Renal pelvis (tissue), 4 donors: ENCODE data around the gene RPL35. TPM values are rescaled to one million over a fixed set of nuclear protein-coding genes. Genes with fewer than 3 reads are reported as not detected.

ENCODE experiments used
- DNase-seq: peaks from one replicate; pipeline ENCODE4 v3.0.0-alpha.2; 2013
- polyA plus RNA-seq, 3 donors: library from polyadenylated mRNA; unstranded; fragments of 120-200 nt; gene quantifications; one replicate each; pipeline ENCODE4 v1.2.1, GENCODE V29; 2013; ENCODE audit not compliant: insufficient read length in 3 of 3

Gene RPL35
- polyA plus RNA-seq, 3 donors = 745 to 1,130 (median 1,078) TPM

GRCh38 chr9:124834591-124834990 lies 27.2 kb downstream of the RPL35 start:
- no peak for DNase-seq

DNA sequence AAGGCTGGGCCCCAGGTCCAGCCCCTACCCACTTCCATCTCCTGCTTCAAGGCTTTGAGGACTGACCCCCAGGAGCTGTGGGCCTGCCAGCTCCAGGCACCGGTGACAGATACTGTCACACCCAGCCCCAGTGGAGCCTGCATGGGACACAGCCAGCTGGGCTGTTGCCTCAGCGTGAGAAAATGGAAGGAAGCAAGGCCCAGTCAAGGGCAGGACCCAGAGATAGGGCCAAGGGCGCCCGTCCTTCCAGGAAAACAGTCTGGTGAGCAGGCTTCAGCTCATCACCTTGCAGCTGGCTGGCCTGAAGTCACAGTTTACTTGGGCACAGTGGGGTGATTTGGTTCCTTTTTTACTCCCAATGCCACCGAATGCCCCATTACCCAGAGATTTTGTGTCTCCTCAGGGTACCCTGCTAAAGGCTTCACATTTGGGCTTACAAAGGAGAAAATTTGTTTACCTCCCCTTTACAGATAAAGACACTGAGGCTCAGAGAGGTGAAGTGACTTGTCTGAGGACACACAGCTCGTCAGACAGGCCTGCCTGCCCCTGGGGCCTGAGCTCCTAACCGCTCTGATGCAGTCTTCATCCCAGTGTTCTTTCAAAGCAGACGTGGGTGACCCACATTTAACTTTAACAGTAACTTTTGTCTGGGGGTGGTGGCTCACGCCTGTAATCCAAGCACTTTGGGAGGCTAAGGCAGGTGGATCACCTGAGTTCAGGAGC lies 30.0 kb downstream of the RPL35 start:
- no peak for DNase-seq

GRCh38 chr9:124830593-124830992 lies 31.2 kb downstream of the RPL35 start:
- DNase-seq = no peak

GRCh38 chr9:124829334-124829669 lies 32.5 kb downstream of the RPL35 start:
- DNase-seq = no peak

GRCh38 chr9:124828489-124829333 lies 33.0 kb downstream of the RPL35 start:
- DNase-seq = no peak

GRCh38 chr9:124820698-124821623 lies 40.8 kb downstream of the RPL35 start:
- DNase-seq = no peak

GRCh38 chr9:124818431-124819281 lies 43.1 kb downstream of the RPL35 start:
- DNase-seq = no peak

DNA sequence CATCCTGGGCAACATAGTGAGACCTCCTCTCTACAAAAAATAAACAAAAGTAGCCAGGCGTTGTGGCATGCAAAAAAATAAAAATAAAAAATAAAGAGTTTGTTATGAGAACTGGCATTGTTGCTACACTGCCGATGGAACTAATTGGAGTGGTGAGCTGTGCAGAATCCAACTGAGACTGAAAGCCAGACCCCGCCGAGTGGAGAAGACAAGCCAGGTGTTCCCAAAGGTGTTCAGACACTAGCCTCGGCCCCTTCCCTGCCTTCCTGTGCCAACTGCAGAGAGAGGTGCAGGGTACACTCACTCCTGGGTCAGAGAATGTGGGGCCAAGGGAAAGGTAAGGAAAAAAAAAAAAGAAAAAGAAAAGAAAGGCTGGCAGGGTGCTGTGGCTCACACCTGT lies 46.2 kb downstream of the RPL35 start:
- DNase-seq = no peak

DNA sequence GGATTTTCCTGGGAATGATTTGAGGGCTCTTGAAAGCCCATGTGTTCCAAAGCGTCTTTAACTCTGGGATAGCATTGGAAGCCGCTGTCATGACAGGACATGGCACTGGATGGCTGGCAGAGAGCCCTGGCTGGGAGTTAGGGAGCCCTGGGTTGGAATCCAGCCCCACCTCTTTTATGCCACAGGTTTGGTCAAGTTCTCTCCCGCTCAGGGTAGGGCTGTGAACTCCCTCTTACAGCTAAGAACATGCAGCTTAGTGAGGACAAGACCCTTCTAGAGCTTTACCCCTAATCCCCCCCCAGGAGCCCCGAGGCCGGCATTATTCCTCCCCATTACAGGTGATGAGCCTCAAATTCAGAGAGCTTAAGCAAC lies 47.6 kb downstream of the RPL35 start:
- no peak for DNase-seq

DNA sequence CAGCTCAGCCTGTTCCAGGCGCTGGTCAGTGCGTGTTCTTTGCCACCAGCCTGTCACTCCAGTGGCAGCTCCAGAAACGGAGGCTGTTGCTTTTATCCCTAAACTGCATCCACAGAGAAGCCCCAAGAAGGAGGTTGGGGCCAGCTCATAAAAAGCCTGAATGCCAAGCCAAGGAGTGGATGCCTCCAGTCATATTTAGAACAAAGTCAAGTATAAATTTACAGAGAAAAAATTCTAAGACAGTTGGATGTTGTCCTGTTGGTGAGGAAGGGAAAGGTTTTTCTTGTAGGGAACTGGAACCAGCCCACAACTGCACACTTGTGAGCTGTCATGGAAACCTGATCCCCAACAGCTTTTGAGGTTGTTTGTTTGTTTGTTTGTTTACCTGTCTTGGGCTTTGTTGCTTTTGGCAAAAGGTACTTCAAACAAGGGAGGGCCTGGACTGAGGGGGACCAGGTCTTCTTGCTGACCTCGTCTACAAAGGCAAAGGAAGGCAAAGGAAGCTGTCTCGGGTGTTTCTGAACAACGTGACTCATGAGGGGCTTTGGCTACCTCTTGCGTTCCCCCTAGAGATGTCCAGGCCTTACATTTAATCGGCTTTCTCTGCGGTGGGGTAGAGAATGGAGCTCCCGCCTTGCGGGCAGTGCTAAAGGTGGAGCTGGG lies 48.1 kb downstream of the RPL35 start:
- no peak for DNase-seq

DNA sequence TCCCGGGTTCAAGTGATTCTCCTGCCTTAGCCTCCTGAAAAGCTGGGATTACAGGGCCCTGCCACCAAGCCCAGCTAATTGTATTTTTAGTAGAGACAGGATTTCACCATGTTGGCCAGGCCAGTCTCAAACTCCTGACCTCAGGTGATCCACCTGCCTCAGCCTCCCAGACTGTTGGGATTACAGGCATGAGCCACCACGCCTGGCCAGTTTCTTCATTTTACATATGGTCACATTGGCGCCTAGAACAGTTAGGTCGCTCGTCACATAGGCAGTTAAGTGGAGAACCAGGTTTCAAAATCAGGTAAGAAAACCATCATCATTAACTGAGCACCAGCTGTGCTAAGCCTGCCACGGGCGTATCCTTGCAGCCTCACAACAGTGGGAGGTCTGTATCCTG lies 48.7 kb downstream of the RPL35 start:
- no peak for DNase-seq

GRCh38 chr9:124812441-124812876 lies 49.3 kb downstream of the RPL35 start:
- no peak for DNase-seq

DNA sequence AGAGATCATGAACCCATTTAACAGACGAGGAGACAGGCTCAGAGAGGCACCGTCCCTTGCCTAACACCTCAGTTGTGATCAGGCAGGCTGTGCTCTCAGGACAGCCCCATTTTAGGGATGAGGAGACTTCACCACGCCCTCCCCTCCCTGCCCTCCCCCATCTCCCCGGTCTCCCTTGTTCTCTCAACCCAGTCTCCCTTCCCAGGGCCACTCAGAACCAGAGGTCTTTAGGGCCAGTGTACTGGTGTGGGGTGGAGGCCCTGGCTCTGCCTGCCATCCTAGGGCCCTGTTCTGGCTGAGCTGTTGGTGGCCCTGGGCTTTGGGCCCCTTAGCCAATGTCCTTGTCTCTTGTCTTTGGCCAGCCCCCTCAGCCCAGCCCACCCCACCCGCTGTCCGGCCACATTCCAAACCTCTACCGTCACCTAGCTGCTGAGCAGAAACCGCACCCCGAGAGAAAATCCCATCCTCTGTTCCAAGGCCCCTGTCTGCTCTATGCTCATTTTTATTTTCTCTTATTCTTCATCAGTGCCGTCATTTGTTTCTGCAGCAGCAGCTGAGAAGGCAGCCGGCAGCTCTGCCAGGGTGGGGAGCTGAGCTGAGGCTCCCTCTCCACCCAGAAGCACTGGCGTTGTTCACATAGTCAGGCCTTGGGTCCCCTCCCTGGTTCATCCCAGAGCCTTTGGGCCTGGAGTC lies 50.9 kb downstream of the RPL35 start:
- no peak for DNase-seq

DNA sequence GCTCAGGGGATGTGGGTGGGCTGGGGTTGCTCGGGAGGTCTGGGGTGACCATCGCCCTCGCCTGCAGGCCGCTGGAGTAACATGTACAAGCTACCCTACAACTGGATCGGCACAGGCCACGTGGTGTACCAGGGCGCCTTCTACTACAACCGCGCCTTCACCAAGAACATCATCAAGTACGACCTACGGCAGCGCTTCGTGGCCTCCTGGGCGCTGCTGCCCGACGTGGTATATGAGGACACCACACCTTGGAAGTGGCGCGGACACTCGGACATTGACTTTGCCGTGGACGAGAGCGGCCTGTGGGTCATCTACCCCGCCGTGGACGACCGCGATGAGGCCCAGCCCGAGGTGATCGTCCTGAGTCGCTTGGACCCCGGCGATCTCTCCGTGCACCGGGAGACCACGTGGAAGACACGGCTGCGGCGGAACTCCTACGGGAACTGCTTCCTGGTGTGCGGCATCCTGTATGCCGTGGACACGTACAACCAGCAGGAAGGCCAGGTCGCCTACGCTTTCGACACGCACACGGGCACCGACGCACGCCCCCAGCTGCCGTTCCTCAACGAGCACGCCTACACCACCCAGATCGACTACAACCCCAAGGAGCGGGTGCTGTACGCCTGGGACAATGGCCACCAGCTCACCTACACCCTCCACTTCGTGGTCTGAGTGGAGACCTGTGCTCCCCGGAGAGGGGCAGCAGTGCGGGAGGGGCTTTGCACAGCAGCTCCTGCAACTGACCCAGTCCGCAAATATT lies 51.8 kb downstream of the RPL35 start:
- no peak for DNase-seq

- no peak for DNase-seq
Measured at GRCh38 chr9:124809211-124809610, 52.5 kb downstream of the RPL35 start.

GRCh38 chr9:124808246-124808956 lies 53.4 kb downstream of the RPL35 start:
- DNase-seq = no peak
